Gastrocnemius medialis (tissue), 4 donors: ENCODE results near the gene PSAP. TPM values are rescaled to one million over a fixed set of nuclear protein-coding genes. Genes with fewer than 3 reads are reported as not detected.

Experiments used
- ATAC-seq, 2 donors: fragments of 150-250 bp; one replicate each; pipeline ENCODE4 v1.9.1; 2016
- DNase-seq, 2 donors: peaks; one replicate each; pipeline ENCODE4 v3.0.0-alpha.2; 2019
- H3K27ac ChIP-seq, 4 donors: fragments of 200-600 bp; sonication (generic); 1 replicate in 1 of 4; 2 replicates in 3 of 4; pipeline ENCODE4 v1.5.1; 2016 to 2018; ENCODE audit warnings: mild to moderate bottlenecking in 2 of 4, moderate library complexity in 1 of 4
- H3K27me3 ChIP-seq, 3 donors: fragments of 200-600 bp; sonication (generic) in 2 of 3; 1 replicate in 1 of 3; 2 replicates in 2 of 3; pipeline versions ENCODE4 v1.5.1 to v1.6.0; 2016 to 2019; ENCODE audit warnings: mild to moderate bottlenecking in 1 of 3, moderate library complexity in 1 of 3
- H3K36me3 ChIP-seq, 2 donors: fragments of 200-600 bp; sonication (generic) in 1 of 2; one replicate each; pipeline ENCODE4 v1.5.1; 2017 to 2018
- H3K4me1 ChIP-seq, 2 donors: fragments of 200-600 bp; sonication (generic) in 1 of 2; one replicate each; pipeline ENCODE4 v1.5.1; 2016 to 2017; ENCODE audit warnings: mild to moderate bottlenecking in 2 of 2
- H3K4me3 ChIP-seq, 4 donors: fragments of 200-600 bp; sonication (generic) in 3 of 4; 1 replicate in 1 of 4; 2 replicates in 3 of 4; pipeline ENCODE4 v1.5.1; 2016 to 2019; ENCODE audit warnings: mild to moderate bottlenecking in 2 of 4
- H3K9me3 ChIP-seq, 3 donors: fragments of 200-600 bp; sonication (generic) in 2 of 3; 1 replicate in 1 of 3; 2 replicates in 2 of 3; pipeline ENCODE4 v1.5.1; 2016 to 2019
- POLR2A ChIP-seq, 2 donors: fragments of 450-650 bp; IDR thresholded peaks; one replicate each; pipeline ENCODE4 v1.6.1; 2017; ENCODE audit warnings: antibody characterized with exemption in 2 of 2, mild to moderate bottlenecking in 2 of 2, moderate library complexity in 2 of 2
- in situ Hi-C, 4 donors: fragments of 200-750 bp; cut with MboI; loops; one replicate each; pipeline versions ENCODE4 v1.15.0 to v1.8.0; 2017; ENCODE audit warnings: low sequenced_read_pairs in 4 of 4
- intact Hi-C: fragments of 100-400 bp; cut with DNase I; formaldehyde crosslinking; loops from one replicate; pipeline ENCODE4 v1.15.1; 2023; ENCODE audit warnings: low total_unique reads
- total RNA-seq, 4 donors: library from RNA; depleted of rRNA; stranded (reverse); fragments of >200 nt; gene quantifications; one replicate each; pipeline versions ENCODE4 v1.1.0 to v1.2.3, GENCODE V29; 2016
- TF ChIP-seq, protein P1 (sequence below), 5 experiments: fragments of 450-650 bp in 3 of 5; fragments of 200-600 bp in 2 of 5; sonication (generic) in 2 of 5; IDR thresholded peaks in 4 of 5; conservative IDR thresholded peaks in 1 of 5; 1 replicate in 4 of 5; 2 replicates in 1 of 5; pipeline ENCODE4 v1.5.1; 2016 to 2019; ENCODE audit warnings: antibody characterized with exemption in 5 of 5, mild to moderate bottlenecking in 3 of 5, moderate library complexity in 3 of 5

The PSAP gene
- total RNA-seq, 4 donors from 2014 or later = 833 to 1,730 (median 1,179) TPM

DNA sequence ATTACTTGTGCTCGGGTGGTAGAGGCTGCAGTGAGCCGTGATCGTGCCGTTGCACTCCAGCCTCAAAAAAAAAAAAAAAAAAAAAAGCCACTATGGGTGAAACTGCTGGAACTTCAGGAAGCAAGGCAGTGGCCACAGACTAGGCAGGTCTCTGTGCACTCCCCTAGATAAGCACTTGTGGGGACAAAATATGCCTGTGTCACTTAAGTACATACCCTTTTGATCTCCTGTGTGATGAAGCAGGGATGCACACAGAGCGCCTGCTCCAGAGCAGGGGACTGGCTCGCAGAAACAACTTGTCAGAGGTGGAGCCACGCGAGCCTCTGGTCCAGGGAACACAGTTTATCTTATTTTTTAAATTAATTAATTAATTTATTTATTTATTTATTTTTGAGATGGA, 42.9 kb upstream of the PSAP start:
- Histone ChIP-seq H3K36me3 (no peaks in the 10 kb centered on the region), H3K4me3 (no peak overlapping the region), H3K4me1 (peaks cover 5 to 7% of the 10 kb centered on the region in 2 donors), H3K27ac (no peak overlapping the region), H3K9me3 (no peaks in the 10 kb centered on the region), H3K27me3 (no peaks in the 10 kb centered on the region)
- in situ Hi-C loops (loop anchor here in 3 of 4 donors (5.0 to 10.0 kb wide), 2 partner anchors 57 to 59 kb away; no protein-coding TSS in a partner anchor), intact Hi-C loops (loop anchor here (10.0 kb wide), 1 partner anchor 441 kb away; no protein-coding TSS in a partner anchor)
- DNase-seq = no peak
- no peak for TF ChIP-seq POLR2A (IDR thresholded peaks at IDR 0.05)
- TF ChIP-seq, protein P1, sequence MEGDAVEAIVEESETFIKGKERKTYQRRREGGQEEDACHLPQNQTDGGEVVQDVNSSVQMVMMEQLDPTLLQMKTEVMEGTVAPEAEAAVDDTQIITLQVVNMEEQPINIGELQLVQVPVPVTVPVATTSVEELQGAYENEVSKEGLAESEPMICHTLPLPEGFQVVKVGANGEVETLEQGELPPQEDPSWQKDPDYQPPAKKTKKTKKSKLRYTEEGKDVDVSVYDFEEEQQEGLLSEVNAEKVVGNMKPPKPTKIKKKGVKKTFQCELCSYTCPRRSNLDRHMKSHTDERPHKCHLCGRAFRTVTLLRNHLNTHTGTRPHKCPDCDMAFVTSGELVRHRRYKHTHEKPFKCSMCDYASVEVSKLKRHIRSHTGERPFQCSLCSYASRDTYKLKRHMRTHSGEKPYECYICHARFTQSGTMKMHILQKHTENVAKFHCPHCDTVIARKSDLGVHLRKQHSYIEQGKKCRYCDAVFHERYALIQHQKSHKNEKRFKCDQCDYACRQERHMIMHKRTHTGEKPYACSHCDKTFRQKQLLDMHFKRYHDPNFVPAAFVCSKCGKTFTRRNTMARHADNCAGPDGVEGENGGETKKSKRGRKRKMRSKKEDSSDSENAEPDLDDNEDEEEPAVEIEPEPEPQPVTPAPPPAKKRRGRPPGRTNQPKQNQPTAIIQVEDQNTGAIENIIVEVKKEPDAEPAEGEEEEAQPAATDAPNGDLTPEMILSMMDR (IDR thresholded peaks at IDR 0.05 in 4 of 5, conservative IDR thresholded peaks at IDR 0.05 in 1 of 5) = no peak
- ATAC-seq = no peak

DNA sequence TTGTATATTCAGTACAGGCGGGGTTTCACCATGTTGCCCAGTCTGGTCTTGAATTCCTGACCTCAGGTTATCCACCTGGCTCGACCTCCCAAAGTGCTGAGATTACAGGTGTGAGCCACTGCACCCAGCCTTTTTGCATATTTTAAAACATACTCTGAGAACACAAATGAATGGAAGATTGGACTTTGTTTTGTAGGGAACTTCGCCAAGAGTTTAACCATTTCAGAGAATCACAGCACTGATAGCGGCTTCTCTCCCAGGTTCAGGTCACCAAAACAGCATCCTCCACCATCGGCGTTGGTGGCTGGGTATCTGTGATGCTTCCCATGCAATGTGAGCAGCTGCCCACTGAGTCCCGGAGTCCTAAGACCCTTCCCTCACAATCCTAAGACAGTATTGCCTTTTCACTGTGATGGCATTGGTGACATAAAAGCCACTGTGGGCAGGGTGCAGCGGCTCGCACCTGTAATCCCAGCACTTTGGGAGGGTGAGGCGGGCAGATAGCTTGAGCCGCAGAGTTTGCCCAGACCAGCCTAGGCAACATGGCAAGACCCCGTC, 42.3 kb upstream of the PSAP start:
- Histone ChIP-seq H3K4me3 (no peak overlapping the region), H3K4me1 (peaks cover 7 to 8% of the 10 kb centered on the region in 2 donors), H3K9me3 (no peaks in the 10 kb centered on the region), H3K36me3 (no peaks in the 10 kb centered on the region), H3K27ac (no peak overlapping the region), H3K27me3 (no peaks in the 10 kb centered on the region)
- in situ Hi-C loops = loop anchor here in 3 of 4 donors (5.0 to 10.0 kb wide), 2 partner anchors 56 to 59 kb away; no protein-coding TSS in a partner anchor
- DNase-seq = no peak
- no peak for ATAC-seq
- intact Hi-C loops = loop anchor here (10.0 kb wide), 1 partner anchor 441 kb away; no protein-coding TSS in a partner anchor
- TF ChIP-seq POLR2A (IDR thresholded peaks at IDR 0.05) = no peak
- TF ChIP-seq, protein P1 (IDR thresholded peaks at IDR 0.05 in 4 of 5, conservative IDR thresholded peaks at IDR 0.05 in 1 of 5) = no peak

DNA sequence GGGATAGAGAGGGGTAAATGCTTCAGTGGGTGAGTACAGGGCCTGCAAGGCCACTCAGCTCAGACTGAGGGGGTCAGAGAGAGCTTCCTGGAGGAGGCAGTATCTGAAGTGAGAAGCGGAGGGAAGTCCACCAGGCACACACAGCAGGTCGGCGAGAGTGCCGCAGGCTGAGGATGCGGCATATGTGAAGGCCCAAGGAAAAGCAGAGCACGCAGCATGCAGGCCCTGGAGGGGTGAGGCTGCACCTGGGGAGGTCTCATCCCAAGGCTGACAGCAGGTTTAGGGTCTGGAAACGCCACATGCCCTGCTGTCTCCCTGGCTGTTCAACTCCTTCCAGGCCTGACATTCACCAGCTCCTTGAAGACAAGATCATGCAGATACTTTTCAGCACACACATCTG, 40.4 kb upstream of the PSAP start:
- Histone ChIP-seq H3K27ac (no peak overlapping the region), H3K27me3 (no peaks in the 10 kb centered on the region), H3K4me3 (no peak overlapping the region), H3K4me1 (peaks cover 10 to 14% of the 10 kb centered on the region in 2 donors), H3K9me3 (no peaks in the 10 kb centered on the region), H3K36me3 (no peaks in the 10 kb centered on the region)
- no peak for ATAC-seq
- no peak for TF ChIP-seq POLR2A (IDR thresholded peaks at IDR 0.05)
- TF ChIP-seq, protein P1 (IDR thresholded peaks at IDR 0.05 in 4 of 5, conservative IDR thresholded peaks at IDR 0.05 in 1 of 5) = no peak
- in situ Hi-C loops (loop anchor here in 3 of 4 donors (5.0 to 10.0 kb wide), 2 partner anchors 54 to 57 kb away; no protein-coding TSS in a partner anchor), intact Hi-C loops (loop anchor here (10.0 kb wide), 1 partner anchor 443 kb away; no protein-coding TSS in a partner anchor)
- DNase-seq = no peak

DNA sequence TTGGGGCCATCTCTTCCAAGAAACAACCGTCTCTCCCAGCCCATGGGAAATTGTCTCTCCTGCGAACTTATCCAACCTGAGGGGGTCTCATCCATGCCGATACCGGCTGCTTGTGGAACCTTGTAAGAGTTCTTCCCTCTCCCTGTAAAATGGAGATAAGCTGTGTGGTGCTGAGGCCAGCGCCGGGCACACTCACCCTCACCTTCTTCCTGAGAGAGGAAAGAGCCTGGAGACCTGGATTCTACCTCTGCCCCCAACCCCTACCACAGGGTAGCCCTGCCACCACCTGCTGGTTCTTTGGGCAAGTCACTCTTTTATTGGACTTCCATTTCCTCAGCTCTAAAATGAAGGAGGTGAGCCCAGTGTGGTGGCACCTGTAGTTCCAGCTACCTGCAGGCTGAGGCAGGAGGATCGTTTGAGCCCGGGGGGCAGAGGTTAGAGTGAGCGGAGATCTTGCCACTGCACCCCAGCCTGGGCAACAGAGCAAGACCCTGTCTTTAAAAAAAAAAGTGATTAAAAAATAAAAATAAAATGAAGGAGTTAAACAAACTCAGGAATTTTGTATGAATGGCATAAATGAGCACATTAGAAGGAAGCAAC, 38.4 kb upstream of the PSAP start:
- DNase-seq = no peak
- peak overlapping the region; percentile 57 to 80 (median 68) for H3K4me3 ChIP-seq
- H3K4me1 ChIP-seq = peaks cover 10 to 14% of the 10 kb centered on the region in 2 donors
- H3K27me3 ChIP-seq = no peaks in the 10 kb centered on the region
- H3K27ac ChIP-seq = peak overlapping the region; percentile 58 to 86 (median 79)
- no peak for TF ChIP-seq POLR2A (IDR thresholded peaks at IDR 0.05)
- TF ChIP-seq, protein P1 (IDR thresholded peaks at IDR 0.05 in 4 of 5, conservative IDR thresholded peaks at IDR 0.05 in 1 of 5) = no peak
- ATAC-seq = peak; percentile 12 to 32
- H3K9me3 ChIP-seq = no peaks in the 10 kb centered on the region
- intact Hi-C loops (loop anchor here (2.0 to 5.0 kb wide), 3 partner anchors 39 to 512 kb away; partner anchors contain the start of gene PSAP), in situ Hi-C loops (loop anchor here in 1 of 4 donors (5.0 kb wide), 1 partner anchor 47 kb away; no protein-coding TSS in a partner anchor)
- no peaks in the 10 kb centered on the region for H3K36me3 ChIP-seq
